Choroid plexus epithelial cell (primary cell): ENCODE data around the gene MICB.

Source experiments
- DNase-seq: peaks from one replicate; pipeline ENCODE4 v3.0.0-alpha.2; 2010; ENCODE audit warnings: low read depth
- H3K4me3 ChIP-seq: 2 replicates; pipeline ENCODE4 v1.5.1; 2011; ENCODE audit warnings: low read depth, mild to moderate bottlenecking, control low read depth, low read length, moderate library complexity
- CTCF ChIP-seq: conservative IDR thresholded peaks from 2 replicates; pipeline ENCODE4 v1.5.1; 2011; ENCODE audit warnings: low read depth, mild to moderate bottlenecking, control low read depth, inconsistent platforms, low read length, moderate library complexity

MICB gene

GRCh38 chr6:31467151-31467550, 30.8 kb upstream of the MICB start:
- DNase-seq, result no peak
- H3K4me3 ChIP-seq, result no peak overlapping the region
- TF ChIP-seq CTCF, result no peak

GRCh38 chr6:31468311-31468710, 29.6 kb upstream of the MICB start:
- TF ChIP-seq CTCF, result no peak
- peak; percentile 18 for DNase-seq
- no peak overlapping the region for H3K4me3 ChIP-seq

- no peak overlapping the region for H3K4me3 ChIP-seq
- DNase-seq, result no peak
- TF ChIP-seq CTCF, result no peak
These were observed 27.1 kb upstream of the MICB start for GRCh38 chr6:31470801-31471200.

- TF ChIP-seq CTCF, result no peak
- DNase-seq, result no peak
These were observed 26.2 kb upstream of the MICB start for GRCh38 chr6:31471711-31472110.

GRCh38 chr6:31472259-31472658, 25.7 kb upstream of the MICB start:
- no peak overlapping the region for H3K4me3 ChIP-seq
- no peak for DNase-seq
- TF ChIP-seq CTCF, result no peak

More at GRCh38 chr6:31471711-31472110, 26.2 kb upstream of the MICB start:
- H3K4me3 ChIP-seq, result no peak overlapping the region

GRCh38 chr6:31473244-31473643, 24.7 kb upstream of the MICB start:
- no peak for TF ChIP-seq CTCF
- H3K4me3 ChIP-seq, result no peak overlapping the region

GRCh38 chr6:31473780-31474761, 23.9 kb upstream of the MICB start:
- DNase-seq, result peak; percentile 69
- no peak overlapping the region for H3K4me3 ChIP-seq
- no peak for TF ChIP-seq CTCF

More at GRCh38 chr6:31473244-31473643, 24.7 kb upstream of the MICB start:
- DNase-seq, result no peak
